HL-60 (cell line): ENCODE data around the gene SLC7A1.

ENCODE experiments used
- GABPA ChIP-seq: IDR thresholded peaks from 2 replicates; pipeline ENCODE4 v1.6.1; 2012; ENCODE audit warnings: low read depth
- TF ChIP-seq, protein P1 (sequence below): IDR thresholded peaks from one replicate; pipeline ENCODE4 v1.5.1; 2011; ENCODE audit warnings: low read length, control low read depth, inconsistent platforms; ENCODE audit not compliant: insufficient read depth

DNA sequence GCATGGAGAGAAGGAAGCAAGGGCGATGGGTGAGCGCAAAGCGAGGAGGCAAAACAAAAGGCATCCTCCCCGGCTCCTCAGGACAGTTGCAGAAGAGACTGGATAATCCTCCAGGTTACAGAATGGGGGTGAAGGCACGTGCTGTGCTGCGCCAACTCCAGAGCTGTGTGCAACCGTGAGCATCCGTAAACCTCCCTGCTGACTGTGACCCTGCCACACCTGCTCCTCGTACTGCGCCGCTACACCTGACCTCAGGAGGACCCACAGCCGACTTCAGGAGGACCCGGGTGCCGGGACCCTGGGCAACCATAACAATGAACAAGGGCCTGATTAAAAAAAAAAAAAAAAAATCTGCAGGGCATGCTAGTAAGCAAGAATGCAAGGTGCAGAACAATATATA, 68.7 kb downstream of the SLC7A1 start:
- TF ChIP-seq, protein P1, sequence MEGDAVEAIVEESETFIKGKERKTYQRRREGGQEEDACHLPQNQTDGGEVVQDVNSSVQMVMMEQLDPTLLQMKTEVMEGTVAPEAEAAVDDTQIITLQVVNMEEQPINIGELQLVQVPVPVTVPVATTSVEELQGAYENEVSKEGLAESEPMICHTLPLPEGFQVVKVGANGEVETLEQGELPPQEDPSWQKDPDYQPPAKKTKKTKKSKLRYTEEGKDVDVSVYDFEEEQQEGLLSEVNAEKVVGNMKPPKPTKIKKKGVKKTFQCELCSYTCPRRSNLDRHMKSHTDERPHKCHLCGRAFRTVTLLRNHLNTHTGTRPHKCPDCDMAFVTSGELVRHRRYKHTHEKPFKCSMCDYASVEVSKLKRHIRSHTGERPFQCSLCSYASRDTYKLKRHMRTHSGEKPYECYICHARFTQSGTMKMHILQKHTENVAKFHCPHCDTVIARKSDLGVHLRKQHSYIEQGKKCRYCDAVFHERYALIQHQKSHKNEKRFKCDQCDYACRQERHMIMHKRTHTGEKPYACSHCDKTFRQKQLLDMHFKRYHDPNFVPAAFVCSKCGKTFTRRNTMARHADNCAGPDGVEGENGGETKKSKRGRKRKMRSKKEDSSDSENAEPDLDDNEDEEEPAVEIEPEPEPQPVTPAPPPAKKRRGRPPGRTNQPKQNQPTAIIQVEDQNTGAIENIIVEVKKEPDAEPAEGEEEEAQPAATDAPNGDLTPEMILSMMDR = no peak
- TF ChIP-seq GABPA = no peak
